GM18499 (cell line): Measurements from ENCODE around the gene TIMM29.

Experiments
- ATAC-seq: cut with Tn5 transposase; IDR thresholded peaks from one replicate; pipeline ENCODE4 v1.9.1; 2021; ENCODE audit warnings: moderate number of reproducible peaks; ENCODE audit not compliant: insufficient read depth, unreplicated experiment

TIMM29 gene

DNA sequence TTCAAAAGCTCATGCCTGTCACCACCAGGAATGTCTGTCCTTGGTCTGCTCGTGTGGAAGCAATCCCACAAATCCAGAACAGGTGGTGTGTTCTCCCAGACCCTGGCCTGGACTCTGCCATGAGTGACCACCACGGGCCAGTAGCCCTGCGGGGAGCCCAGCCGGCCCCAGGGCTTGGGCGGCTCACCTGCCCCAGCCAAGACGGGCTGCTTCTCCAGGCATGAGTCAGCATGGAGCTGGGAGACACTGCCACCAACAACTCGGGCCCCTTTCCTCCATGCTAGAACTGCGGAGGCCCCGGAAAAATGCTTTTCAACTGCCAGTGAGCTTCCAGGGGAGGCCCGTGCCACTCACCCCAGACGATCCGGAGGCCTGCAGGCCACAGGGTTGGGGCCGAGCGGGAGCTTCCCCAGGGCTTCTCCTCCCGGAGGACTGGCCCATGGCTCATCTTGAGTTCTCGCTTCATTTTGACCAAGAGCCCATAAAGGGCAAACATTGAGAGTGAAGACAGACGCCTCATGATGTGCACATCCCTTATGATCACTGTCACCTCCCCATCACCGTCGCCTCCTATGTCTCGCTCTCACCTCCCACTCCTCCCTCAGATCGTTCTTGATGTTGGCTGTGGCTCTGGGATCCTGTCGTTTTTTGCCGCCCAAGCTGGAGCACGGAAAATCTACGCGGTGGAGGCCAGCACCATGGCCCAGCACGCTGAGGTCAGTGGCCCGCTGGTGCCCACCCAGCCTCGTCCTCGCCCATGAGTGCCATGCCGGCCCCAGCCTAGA is 16.8 kb upstream of the TIMM29 start:
- no peak for ATAC-seq

DNA sequence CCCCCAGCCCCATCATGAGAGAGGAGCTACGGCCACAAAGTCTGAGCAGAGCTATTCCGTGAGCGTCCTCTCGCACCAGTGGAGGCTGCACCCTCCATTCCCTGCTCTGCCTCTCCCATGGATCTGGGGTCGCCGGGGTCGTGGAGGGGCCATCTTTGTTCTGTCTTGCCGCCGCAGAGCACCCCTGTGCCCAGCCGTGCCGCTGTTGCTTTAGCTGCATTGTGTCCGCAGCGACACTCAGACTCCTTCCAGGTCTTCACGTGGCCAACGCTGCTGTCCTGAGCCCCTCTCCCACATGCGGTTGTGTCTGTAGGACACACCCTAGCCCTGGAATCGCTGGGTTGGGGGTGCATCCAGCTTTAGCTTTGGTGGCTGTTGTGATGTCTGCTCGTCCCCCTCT is 16.0 kb upstream of the TIMM29 start:
- ATAC-seq = no peak

DNA sequence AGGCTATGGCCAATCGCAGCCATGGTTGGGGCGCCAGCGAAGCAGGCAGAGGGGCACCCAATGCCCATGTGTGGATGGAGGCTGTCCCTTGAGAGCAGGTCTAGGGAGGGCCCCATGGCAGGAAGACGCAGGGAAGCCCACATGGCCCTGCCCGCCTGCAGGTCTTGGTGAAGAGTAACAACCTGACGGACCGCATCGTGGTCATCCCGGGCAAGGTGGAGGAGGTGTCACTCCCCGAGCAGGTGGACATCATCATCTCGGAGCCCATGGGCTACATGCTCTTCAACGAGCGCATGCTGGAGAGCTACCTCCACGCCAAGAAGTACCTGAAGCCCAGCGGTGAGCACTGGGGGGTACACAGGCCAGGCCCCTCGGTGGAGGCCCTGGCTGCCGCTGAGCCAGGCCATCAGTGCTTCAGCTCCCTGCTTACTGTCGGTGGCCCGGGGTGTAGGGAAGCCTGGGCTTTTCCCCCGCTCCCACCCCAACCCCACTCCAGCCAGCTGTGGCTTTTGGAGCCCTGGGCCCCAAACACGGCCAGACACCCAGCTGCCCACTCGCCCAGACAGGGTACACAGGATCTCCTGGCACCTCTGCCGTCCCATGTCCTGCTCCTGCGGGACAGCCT is 14.8 kb upstream of the TIMM29 start:
- ATAC-seq = no peak

DNA sequence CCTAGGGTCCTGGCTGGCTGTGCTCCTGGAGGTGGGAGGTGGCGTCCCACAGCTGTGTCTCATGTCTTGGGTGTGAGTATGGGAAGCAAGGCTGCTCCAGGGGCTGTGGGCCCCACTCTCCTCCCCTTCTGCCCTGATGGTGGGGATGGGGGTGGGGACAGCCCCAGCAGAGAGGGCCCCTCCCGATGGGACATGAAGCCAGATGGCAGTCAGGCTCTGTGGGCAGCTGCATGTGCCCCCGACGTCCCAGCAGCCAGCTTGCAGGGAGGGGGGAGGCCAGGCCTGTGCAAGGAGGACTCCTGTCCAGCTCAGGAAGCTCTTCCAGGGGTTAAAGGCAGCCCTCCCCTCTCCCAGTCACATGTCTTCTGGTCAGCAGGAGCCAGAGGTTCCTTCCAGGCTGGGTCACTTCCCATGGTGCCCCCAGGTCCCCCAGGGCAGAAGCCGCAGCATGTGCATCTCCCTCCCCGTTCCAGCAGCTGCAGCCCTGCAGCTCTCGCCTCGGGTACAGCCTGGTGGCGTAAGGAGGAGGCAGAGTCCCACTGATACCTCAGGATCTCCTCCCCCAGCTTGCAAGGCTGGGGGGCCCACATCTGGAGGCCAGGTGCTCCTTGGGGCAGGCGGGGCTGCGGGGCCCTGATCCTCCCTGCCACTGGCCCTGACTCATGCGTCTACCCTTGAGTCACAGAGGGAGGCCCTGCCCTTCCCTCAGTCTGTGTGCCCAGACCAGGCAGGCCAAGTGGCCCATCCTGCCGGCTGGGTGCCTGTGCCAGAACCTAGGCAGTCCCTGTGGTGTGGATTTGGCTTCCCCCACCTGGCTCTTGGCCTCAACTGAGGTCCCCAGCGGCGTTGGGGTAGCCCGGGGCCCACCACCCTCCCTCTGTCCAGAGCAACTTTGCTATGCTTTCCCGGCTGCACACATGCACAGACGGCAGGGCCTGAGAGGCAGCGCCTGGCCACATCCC is 13.2 kb upstream of the TIMM29 start:
- ATAC-seq = no peak

DNA sequence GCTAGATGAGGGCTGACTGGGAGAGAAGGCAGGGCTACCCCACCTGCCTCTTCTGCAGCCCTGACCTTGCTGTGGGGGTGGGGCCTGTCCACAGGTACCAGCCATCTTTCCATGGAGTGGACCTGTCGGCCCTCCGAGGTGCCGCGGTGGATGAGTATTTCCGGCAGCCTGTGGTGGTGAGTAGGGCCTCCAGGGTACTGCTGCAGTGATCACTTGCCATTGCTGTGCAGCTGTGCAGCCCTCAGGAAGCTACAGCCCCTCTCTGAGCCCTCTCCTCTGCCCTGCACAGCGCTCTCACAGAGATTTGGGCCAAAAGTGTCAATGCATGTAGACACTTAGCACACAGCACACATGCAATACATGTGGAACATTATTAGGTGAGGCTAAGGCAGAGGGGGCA is 12.0 kb upstream of the TIMM29 start:
- no peak for ATAC-seq

DNA sequence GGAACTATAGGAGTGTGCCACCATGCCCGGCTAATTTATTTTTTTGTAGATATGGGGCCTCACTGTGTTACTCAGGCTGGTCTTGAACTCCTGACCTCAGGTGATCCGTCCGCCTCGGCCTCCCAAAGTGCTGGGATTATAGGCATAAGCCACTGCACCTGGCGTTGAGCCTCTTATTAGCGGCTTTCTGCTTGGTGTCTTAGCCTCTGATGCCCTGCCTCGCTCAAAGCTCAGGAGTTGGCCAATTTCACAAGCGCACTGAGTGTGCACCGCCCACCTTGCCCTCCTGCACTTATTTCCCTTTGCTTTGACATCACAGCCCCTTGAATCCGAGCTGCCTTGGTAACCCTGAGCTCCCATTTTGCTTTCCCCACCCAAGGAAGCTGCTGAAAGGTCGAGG is 10.3 kb upstream of the TIMM29 start:
- no peak for ATAC-seq

DNA sequence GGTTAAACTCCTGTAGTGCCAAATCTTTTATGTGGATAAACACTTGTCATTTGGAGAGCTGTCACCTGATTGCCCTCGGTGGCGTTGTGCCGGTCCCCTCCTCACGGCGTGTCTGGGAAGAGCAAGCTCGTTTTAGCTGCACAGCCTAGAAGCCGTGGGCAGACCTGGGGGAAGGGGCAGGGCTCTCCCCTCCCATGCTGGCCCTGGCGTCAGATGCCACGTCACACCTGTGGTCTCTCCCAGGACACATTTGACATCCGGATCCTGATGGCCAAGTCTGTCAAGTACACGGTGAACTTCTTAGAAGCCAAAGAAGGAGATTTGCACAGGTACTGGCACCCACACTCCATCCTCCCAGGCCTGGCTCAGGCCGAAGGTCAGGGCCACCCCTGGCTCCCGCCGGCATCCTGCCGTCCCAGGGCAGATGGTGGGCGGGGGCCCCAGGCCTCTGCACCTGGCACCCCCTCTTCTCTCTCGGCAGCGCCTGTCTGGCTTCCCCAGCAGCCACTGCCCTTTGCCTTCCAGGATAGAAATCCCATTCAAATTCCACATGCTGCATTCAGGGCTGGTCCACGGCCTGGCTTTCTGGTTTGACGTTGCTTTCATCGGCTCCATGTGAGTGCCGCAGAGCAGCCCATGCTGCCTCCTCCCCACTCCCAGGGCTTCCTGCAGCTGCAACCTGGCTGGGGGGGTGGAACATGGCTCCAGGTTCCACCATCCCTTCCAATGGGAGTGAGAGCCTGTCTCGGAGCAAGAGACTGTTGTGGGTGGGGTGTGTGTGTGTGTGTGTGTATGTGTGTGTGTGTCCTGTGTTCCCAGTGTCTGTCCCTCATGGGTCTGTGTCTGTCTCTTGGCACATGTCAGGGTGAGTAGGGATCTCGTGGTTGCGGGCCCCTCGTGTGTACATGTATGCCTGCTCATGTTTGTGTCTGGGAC is 9.0 kb upstream of the TIMM29 start:
- ATAC-seq = no peak

DNA sequence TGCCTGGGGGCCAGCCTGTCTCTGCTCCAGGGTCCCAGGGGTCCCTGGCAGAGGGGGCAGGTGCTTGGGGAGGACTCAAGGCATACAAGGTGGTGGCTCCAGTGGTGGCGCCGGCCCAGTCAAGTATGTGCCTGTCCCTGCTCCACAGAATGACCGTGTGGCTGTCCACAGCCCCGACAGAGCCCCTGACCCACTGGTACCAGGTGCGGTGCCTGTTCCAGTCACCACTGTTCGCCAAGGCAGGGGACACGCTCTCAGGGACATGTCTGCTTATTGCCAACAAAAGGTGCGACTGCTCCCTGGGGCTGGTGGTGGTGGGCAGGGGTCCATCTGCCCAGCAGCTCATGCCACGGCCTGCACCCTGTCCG is 8.3 kb upstream of the TIMM29 start:
- ATAC-seq = no peak

DNA sequence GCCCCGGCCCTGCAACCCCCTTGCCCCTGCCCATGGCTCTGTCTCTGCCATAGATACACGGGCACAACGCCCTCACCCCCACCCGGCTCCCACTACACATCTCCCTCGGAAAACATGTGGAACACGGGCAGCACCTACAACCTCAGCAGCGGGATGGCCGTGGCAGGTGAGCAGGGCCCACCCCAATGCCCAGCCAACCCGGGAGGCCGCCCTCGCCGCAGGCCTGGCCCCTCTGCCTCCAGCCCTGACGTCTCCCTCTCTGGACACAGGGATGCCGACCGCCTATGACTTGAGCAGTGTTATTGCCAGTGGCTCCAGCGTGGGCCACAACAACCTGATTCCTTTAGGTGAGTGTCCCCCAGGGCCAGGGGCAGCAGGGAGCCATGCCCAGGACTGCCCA is 7.8 kb upstream of the TIMM29 start:
- no peak for ATAC-seq

DNA sequence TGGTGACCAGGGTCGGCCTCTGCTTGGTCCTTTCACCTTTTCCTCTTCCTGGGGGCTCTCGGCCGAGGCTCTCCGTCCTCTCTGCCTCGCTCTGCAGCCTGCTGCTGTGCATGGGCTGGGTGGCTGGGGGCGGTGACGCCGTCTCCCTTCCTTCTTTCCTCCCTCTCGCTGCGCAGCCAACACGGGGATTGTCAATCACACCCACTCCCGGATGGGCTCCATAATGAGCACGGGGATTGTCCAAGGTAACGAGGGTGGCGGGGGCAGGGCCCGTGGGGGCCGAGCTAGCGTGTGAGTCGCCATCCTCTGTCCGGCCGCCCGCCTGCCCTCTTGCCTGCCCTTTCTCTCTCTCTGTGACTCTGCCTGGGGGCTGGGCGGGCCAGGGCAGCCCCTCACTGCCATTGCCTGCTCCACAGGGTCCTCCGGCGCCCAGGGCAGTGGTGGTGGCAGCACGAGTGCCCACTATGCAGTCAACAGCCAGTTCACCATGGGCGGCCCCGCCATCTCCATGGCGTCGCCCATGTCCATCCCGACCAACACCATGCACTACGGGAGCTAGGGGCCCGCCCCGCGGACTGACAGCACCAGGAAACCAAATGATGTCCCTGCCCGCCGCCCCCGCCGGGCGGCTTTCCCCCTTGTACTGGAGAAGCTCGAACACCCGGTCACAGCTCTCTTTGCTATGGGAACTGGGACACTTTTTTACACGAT is 7.3 kb upstream of the TIMM29 start:
- no peak for ATAC-seq

DNA sequence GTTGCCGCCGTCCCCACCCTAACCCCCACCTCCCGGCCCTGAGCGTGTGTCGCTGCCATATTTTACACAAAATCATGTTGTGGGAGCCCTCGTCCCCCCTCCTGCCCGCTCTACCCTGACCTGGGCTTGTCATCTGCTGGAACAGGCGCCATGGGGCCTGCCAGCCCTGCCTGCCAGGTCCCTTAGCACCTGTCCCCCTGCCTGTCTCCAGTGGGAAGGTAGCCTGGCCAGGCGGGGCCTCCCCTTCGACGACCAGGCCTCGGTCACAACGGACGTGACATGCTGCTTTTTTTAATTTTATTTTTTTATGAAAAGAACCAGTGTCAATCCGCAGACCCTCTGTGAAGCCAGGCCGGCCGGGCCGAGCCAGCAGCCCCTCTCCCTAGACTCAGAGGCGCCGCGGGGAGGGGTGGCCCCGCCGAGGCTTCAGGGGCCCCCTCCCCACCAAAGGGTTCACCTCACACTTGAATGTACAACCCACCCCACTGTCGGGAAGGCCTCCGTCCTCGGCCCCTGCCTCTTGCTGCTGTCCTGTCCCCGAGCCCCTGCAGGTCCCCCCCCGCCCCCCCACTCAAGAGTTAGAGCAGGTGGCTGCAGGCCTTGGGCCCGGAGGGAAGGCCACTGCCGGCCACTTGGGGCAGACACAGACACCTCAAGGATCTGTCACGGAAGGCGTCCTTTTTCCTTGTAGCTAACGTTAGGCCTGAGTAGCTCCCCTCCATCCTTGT is 6.5 kb upstream of the TIMM29 start:
- no peak for ATAC-seq

DNA sequence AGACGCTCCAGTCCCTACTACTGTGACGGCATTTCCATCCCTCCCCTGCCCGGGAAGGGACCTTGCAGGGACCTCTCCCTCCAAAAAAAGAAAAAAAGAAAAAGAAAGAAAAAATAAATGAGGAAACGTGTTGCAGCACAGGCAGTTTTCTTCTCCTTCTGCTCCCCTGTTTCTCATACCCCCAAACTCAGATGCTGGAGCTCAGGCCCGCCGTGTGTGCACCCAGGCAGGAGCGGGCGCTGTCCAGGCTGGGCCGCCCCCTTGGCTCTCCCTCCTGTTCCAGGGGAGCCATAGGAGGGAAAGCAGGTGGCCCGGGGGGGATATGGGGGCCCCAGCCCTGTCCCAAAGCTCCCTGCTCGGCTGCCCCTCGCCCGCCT is 6.0 kb upstream of the TIMM29 start:
- ATAC-seq = no peak

DNA sequence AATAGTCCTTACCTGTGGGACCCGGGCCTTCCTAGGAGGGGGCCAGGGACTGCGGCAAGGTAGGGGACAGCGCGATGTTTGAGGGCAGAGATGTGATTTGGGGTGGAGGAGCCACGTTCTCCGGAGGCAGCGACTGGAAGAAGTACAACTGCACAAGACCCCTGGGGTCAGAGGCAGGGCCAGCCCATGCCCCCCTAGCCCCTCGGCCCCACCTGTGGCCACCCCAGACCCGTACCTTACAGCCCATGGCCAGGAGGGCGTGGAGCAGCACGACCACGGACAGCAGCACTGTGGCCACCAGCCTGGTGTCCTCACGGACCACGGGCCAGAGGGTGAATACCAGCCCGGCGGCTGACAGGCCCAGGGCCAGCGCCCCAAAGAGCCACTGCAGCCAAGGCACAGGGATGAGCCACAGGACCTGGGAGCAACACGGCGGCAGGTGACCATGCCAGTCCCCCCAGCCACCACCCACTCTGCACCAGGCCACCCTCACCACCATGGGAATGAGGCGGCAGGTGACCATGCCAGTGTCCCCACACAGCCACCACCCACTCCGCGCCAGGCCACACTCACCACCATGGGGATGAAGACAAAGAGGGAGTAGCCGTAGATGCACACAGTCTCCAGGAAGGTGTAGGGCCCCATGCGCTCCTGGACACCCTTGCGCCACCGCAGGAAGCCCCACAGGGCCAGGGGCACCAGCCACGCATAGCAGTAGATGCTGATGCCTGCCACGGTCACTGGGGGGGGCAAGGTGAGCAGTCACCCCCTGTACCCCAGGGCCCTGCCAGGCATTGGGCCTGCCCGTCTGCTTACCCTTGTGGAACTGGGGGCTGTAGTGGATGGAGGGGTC is 5.1 kb upstream of the TIMM29 start:
- no peak for ATAC-seq

DNA sequence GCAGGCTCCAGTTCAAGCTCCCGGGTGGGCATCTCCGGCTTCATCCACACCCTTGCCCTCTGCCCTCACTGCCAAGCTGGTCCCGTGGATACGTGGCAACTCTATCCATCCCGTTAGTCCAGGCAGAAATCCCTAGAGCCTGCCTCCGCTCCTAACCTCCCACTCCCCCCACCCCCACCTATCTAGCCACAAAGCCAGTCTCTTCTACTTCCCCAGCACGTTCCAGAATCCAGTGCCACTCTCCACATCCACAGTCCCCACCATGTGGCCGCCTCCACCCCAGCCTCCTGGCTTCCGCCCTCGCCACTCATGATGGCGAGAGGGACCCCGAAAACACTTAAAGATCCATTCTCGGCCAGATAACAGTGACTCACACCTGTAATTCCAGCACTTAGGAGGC is 4.0 kb upstream of the TIMM29 start:
- ATAC-seq = no peak

DNA sequence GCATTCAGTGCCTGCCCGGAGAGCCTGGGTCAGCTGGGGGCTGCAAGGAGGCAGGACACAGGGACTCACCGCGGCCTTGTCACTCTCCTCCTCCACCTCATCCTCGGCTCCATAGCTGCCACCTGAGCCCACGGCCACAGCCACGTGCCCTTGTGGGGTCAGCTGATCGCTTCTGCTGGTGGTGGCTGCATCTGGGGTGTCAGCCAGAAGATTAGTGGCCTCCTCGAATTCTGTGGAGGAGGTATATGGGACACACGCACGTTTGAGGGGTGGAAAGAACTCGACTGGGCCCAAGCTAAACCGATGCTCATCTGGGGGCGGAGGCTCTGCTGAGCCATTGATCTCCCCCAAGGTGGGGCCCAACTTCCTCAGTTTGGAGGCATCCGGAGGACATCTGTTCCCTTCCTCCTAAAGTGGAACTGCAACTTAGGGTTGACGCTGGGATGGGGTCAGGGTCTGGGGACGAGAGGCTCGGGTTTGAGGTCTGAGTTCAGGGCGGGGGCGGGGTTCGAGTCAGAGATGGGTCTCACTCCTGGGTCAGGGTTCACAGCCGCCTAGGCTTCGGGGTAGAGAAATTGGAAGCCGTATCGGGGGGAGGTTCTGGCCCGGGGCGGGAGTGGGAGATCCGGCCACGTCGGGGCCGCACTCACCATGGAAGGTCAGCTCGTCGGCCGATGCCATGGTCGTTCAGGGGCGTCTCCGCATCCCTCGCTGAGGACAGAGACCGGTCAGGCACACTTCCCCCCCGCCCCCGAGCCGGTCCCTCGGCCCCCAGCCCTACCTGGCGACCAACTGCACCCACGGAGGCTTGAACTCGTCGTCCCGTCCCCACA is 665 bp upstream of the TIMM29 start:
- no peak for ATAC-seq

DNA sequence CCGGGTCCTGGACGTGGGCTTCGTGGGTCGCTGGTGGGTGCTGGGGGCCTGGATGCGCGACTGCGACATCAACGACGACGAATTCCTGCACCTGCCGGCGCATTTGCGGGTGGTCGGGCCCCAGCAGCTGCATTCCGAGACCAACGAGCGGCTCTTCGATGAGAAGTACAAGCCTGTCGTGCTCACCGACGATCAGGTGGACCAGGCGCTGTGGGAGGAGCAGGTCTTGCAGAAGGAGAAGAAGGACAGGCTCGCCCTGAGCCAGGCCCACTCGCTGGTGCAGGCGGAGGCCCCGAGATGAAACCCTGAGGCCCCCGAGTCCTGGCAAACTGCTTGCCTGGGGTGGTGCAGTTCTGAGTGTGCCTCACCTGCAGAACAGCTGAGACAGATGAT is 787 bp downstream of the TIMM29 start:
- no peak for ATAC-seq

DNA sequence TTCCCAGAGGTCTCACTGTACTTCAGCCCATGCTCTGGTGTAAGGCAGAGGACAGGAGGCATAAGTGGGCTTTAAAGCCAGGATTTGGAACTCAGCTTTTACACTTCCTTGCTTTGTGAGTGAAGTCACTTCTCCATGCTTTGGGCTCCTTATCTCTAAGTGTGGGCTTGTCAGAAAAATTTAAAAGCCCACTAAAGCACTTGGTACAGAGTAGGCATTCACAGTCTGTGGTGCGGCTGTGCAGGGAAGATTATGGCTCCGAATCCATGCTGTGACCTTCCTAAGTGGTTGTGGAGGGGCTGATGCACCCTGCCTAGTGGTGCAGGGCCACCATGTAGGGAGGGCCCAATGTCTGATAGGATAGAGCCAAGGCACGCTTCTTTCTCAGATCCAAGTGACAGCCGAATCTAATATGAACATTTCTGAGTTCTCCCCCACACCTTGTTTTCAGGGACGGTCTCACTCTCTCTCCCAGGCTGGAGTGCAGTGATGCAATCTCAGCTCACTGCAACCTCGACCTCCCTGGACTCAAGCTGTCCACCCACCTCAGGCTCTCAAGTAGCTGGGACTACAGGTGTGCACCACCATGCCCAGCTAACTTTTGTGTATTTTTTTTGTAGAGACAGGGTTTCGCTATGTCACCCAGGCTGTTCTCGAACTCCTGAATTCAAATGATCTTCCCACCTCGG is 6.9 kb downstream of the TIMM29 start:
- no peak for ATAC-seq
